T-helper 17 cell (primary cell): ENCODE data around the gene TSPAN9. TPM values are rescaled to one million over a fixed set of nuclear protein-coding genes. Genes with fewer than 3 reads are reported as not detected.

ENCODE experiments used
- ATAC-seq: fragments of 150-1000 bp; cut with Tn5 transposase; 2 replicates; pipeline ENCODE4 v1.10.0; 2021; ENCODE audit warnings: mild to moderate bottlenecking, moderate library complexity
- DNase-seq, 3 donors: peaks; one replicate each; pipeline versions ENCODE4 v3.0.0 to v3.0.0-alpha.2; 2020 to 2021
- H3K9me3 ChIP-seq: one replicate; pipeline ENCODE4 v1.7.0; 2013; ENCODE audit warnings: low read length, mild to moderate bottlenecking; ENCODE audit not compliant: control insufficient read depth, poor library complexity, severe bottlenecking
- H3K27ac Mint-ChIP-seq: one replicate; pipeline ENCODE4 v1.8.0; 2022; ENCODE audit warnings: mild to moderate bottlenecking, moderate library complexity, mixed read lengths
- H3K27me3 Mint-ChIP-seq: one replicate; pipeline ENCODE4 v1.8.0; 2022; ENCODE audit warnings: mixed read lengths
- H3K36me3 Mint-ChIP-seq: one replicate; pipeline ENCODE4 v1.8.0; 2022; ENCODE audit warnings: low read depth, mixed read lengths
- H3K4me1 Mint-ChIP-seq: one replicate; pipeline ENCODE4 v1.8.0; 2022; ENCODE audit warnings: mild to moderate bottlenecking, mixed read lengths
- H3K4me3 Mint-ChIP-seq: one replicate; pipeline ENCODE4 v1.8.0; 2022; ENCODE audit warnings: mild to moderate bottlenecking, moderate library complexity, mixed read lengths
- total RNA-seq, 4 donors: library from RNA in 2 of 4; stranded (reverse) in 2 of 4; gene quantifications; one replicate each; pipeline ENCODE4 v1.2.3 and lab custom pipeline; 2022 to 2026

TSPAN9 gene, protein sequence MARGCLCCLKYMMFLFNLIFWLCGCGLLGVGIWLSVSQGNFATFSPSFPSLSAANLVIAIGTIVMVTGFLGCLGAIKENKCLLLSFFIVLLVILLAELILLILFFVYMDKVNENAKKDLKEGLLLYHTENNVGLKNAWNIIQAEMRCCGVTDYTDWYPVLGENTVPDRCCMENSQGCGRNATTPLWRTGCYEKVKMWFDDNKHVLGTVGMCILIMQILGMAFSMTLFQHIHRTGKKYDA
- 10 to 100 TPM in 1 of 2 donors, 1 to 10 TPM in 1; 1.4 to 24.2 TPM for total RNA-seq
- 0.53 to 1.2 reads per million in 2 donors for total RNA-seq (lab: John Stamatoyannopoulos, UW)

DNA sequence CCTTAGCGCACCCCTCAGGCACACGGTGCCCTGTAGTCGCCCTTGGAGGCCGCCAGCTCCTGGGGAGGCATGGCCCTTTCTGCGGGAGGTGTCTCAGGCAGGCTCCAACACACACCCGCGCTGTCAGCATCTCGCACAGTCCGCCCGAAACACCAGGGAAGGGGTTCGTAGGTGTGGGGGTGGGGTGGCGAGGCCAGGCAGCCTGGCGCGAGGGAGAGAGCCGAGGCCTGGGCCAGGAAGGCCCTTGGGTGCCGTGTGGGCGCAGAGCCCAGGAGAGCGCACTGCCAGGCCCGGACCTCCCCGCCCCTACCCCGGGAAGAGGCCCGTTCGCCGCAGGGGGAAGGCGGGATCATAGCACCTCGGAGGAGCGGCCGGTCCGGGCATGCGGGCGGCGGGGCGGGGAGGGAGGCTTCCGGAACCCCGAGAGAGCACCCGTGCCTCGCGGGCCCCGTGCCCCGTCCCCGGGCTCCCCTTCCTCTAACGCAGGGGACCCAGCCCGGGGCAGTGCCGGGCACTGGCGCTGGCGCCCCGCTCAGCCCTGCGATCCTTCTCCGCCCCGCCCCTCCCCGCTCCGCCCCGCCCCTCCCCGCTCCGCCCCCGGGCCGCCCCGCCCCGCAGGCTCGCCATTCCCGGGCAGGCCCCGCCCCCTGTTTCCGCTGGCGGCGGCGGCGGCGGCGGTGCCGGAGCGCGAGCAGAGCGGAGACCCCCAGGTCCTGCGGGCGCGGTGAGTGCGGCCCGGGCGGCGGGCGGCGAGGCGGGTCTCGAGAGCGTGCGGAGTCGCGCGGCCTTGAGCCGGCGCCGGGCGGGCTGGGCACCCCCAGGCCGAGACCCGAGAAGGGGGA, at the start of gene TSPAN9:
TSPAN9 (plus strand) TSS at position 650 of the 842 bp plus-strand sequence. CDS start 123,815 bp downstream, outside the sequence.
- DNase-seq (peak; percentile 57 to 66 (median 63)), ATAC-seq (peak; percentile 85)
- Mint-ChIP-seq H3K4me3 (peak within 1 kb of the TSS; percentile 84), H3K36me3 (no peaks in the 10 kb centered on the region), H3K27me3 (no peaks in the 10 kb centered on the region), H3K4me1 (no peaks in the 10 kb centered on the region), H3K27ac (peak within 1 kb of the TSS; percentile 59)
- no peaks in the 10 kb centered on the region for H3K9me3 ChIP-seq

DNA sequence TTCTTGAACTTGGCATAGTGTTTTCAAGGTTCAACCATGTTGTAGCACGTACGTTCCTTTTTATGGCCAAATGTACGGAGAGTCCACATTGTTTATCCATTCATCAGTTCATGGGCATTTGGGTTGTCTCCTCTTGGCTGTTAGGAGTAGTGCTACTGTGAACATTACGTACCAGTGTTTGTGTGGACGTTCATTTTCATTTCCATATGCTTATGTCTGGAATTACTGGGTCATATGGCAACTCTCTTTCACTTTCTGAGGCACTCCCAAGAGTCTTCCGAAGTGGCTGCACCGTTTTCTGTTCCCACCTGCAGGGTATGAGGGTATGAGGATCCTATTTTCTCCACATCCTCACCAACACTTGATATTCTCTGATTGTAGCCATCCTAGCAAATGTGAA, 49.1 kb upstream of the TSPAN9 start:
- no peak for DNase-seq
- no peaks in the 10 kb centered on the region for H3K36me3 Mint-ChIP-seq
- peaks cover 4% of the 10 kb centered on the region for H3K27me3 Mint-ChIP-seq
- H3K4me1 Mint-ChIP-seq = no peaks in the 10 kb centered on the region
- no peak overlapping the region for H3K27ac Mint-ChIP-seq
- no peak for ATAC-seq
- no peaks in the 10 kb centered on the region for H3K9me3 ChIP-seq
- no peak overlapping the region for H3K4me3 Mint-ChIP-seq

GRCh38 chr12:3030821-3031429, 46.3 kb upstream of the TSPAN9 start:
- H3K27ac Mint-ChIP-seq = no peak overlapping the region
- DNase-seq = no peak
- no peaks in the 10 kb centered on the region for H3K4me1 Mint-ChIP-seq
- no peak for ATAC-seq
- peaks cover 13% of the 10 kb centered on the region for H3K27me3 Mint-ChIP-seq
- no peak overlapping the region for H3K4me3 Mint-ChIP-seq
- H3K9me3 ChIP-seq = no peaks in the 10 kb centered on the region
- no peaks in the 10 kb centered on the region for H3K36me3 Mint-ChIP-seq

DNA sequence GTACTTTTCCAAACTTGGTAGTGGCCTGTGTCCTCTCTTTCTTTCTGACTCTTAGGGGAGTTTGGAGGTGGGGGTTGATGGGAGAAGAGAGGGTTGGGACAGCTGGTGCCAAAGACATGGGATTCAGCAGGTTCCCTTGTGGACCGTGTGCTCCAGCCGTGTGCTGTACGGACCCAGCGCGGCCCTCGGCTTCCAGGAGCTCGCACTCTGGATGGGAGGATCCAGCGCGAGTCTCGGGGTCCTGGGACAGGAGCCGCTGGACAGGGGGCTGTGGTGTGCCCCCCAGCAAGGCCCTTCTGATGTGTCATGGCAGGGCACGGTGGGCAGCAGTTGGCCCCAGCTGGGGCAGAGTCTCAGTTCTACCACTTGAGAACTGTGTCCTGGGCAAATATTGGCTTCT, 45.0 kb upstream of the TSPAN9 start:
- no peak for DNase-seq
- no peak overlapping the region for H3K27ac Mint-ChIP-seq
- H3K4me3 Mint-ChIP-seq = no peak overlapping the region
- no peaks in the 10 kb centered on the region for H3K36me3 Mint-ChIP-seq
- no peaks in the 10 kb centered on the region for H3K9me3 ChIP-seq
- ATAC-seq = no peak
- H3K27me3 Mint-ChIP-seq = peaks cover 13% of the 10 kb centered on the region
- H3K4me1 Mint-ChIP-seq = no peaks in the 10 kb centered on the region

DNA sequence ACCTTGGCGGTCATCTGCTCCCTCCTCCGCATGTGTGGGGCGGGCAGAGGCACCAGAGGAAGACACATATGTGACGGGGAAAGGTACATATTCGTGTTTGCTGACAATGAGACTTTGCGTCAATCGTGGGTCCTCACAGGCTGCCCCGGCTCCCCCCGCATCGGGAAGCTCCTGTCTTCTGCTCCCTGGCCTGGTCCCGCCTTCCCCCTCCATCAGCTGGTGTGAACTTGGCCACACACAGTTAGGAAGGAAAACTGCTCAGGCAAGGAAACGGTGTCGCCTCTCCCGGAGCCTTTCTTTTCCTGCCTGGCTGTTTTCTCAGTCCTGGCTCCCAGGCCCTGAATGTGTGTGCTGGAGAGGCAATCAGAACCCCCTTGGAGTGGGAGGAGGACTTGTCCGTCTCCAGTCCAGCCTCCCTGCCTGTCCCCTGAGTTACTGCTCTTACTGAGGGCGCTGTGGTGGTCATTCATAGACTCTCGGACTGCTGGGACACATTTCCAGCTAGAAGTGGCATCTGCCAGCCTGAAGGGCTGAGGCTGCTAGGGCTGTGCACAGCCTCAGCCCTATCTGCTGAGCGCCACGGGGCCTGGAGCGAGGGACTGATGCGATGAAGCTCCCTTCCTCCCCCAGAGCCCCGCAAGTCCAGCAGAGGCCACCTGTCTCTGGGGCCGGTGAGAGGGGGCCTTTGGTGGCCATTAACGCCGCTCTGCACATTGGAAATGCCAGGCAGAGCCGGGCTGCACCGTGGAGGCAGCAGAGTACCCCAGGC, 44.2 kb upstream of the TSPAN9 start:
- no peak for ATAC-seq
- H3K9me3 ChIP-seq = no peaks in the 10 kb centered on the region
- DNase-seq = no peak
- Mint-ChIP-seq H3K27me3 (peaks cover 13% of the 10 kb centered on the region), H3K36me3 (no peaks in the 10 kb centered on the region), H3K27ac (no peak overlapping the region), H3K4me3 (no peak overlapping the region), H3K4me1 (no peaks in the 10 kb centered on the region)

DNA sequence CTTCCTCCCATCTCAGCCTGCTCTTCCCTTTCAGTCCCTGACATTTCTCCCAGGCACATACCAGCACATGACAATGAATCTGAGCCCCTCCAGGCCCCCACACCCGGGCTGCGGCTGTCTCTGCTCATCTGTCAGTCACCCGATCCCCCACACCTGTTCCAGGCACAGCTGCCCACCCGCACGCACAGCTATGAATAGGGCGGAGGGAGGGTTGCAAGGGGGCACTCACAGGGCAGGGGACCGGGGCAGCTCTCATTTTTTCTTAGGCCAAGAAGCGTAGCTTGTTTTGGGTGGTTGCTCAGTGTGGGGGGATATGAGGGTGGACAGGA, 43.7 kb upstream of the TSPAN9 start:
- Mint-ChIP-seq H3K27ac (no peak overlapping the region), H3K4me1 (no peaks in the 10 kb centered on the region), H3K36me3 (no peaks in the 10 kb centered on the region), H3K4me3 (no peak overlapping the region), H3K27me3 (peaks cover 13% of the 10 kb centered on the region)
- no peak for DNase-seq
- no peak for ATAC-seq
- no peaks in the 10 kb centered on the region for H3K9me3 ChIP-seq

- Mint-ChIP-seq H3K4me3 (no peak overlapping the region), H3K4me1 (no peaks in the 10 kb centered on the region), H3K27me3 (peaks cover 18% of the 10 kb centered on the region), H3K27ac (no peak overlapping the region), H3K36me3 (no peaks in the 10 kb centered on the region)
- DNase-seq (no peak), ATAC-seq (peak; percentile 48)
- no peaks in the 10 kb centered on the region for H3K9me3 ChIP-seq
These were observed 43.0 kb upstream of the TSPAN9 start for GRCh38 chr12:3034067-3034750.

DNA sequence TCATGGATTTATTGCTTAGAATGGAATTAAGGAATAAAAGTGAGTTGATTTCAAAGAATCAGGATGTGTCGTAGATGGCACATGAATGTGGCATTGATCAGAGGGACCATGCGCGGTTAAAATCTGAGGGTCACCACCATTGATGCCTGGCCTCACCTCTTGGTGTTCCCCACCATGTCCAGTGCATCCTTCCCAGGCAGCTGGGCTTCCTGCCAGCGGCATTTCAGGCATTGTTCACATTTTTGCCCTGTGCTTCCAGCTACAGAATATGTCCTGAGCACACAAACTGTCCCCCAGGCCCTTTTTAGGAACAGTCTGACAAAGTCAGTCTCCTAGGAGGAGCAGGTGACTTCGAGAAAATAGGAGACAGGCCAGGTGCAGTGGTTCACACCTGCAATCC, 42.0 kb upstream of the TSPAN9 start:
- no peaks in the 10 kb centered on the region for H3K36me3 Mint-ChIP-seq
- ATAC-seq = no peak
- H3K27ac Mint-ChIP-seq = no peak overlapping the region
- H3K4me3 Mint-ChIP-seq = no peak overlapping the region
- DNase-seq = no peak
- H3K9me3 ChIP-seq = no peaks in the 10 kb centered on the region
- H3K4me1 Mint-ChIP-seq = no peaks in the 10 kb centered on the region
- H3K27me3 Mint-ChIP-seq = peaks cover 24% of the 10 kb centered on the region

DNA sequence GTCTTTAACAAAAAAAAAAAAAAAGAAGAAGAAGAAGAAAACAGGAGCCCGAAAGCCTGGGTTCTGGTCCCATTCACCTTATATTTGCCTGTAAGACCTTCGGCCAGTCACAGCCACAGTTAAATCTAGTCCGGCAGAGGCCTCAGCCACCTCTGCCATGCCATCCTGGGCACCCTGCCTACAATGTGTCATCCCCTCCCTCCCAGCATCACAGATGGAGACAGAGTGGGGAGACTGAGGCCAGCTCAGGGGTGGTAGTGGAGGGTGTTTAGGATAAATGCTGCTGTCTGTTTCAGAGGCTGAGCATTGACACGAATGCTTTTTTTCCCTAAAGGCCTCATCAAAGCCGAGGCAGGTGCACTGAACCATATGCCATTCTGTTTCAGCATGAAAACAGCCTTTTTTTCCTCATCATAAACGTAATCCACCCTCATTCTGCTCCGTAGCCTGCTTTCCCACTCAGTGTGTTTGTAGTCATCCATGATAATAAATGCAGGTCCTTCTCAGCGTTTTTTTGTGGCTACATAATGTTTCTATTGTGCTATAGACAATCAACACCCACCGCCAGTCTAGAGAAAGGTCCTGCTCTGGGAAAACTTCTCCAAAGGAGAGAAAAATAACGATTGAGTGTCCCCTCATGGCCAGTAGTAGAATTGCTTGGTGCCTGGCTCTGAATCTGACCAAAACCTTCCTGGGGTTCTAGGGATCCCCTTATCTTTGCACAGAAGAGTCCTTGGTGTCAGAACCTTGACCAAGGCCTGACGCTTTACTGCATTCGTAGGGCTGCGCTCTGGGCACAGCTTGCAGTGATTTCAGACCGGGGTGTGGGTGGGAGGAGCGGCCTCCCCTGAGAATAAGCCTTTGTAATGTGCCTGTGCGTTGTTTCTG, 41.1 kb upstream of the TSPAN9 start:
- no peaks in the 10 kb centered on the region for H3K36me3 Mint-ChIP-seq
- peaks cover 25% of the 10 kb centered on the region for H3K27me3 Mint-ChIP-seq
- ATAC-seq (no peak), DNase-seq (no peak)
- peak overlapping the region; percentile 82 for H3K27ac Mint-ChIP-seq
- no peaks in the 10 kb centered on the region for H3K4me1 Mint-ChIP-seq
- no peaks in the 10 kb centered on the region for H3K9me3 ChIP-seq
- H3K4me3 Mint-ChIP-seq = no peak overlapping the region

- Mint-ChIP-seq H3K27me3 (peaks cover 30% of the 10 kb centered on the region), H3K4me1 (no peaks in the 10 kb centered on the region), H3K27ac (peak overlapping the region; percentile 82), H3K4me3 (no peak overlapping the region), H3K36me3 (no peaks in the 10 kb centered on the region)
- no peaks in the 10 kb centered on the region for H3K9me3 ChIP-seq
- ATAC-seq (no peak), DNase-seq (no peak)
These were observed 40.1 kb upstream of the TSPAN9 start for GRCh38 chr12:3036901-3037600.

GRCh38 chr12:3038166-3038565, 39.0 kb upstream of the TSPAN9 start:
- Mint-ChIP-seq H3K4me1 (peaks cover 2% of the 10 kb centered on the region), H3K27ac (no peak overlapping the region), H3K27me3 (peaks cover 37% of the 10 kb centered on the region), H3K4me3 (no peak overlapping the region), H3K36me3 (no peaks in the 10 kb centered on the region)
- no peaks in the 10 kb centered on the region for H3K9me3 ChIP-seq
- DNase-seq (no peak), ATAC-seq (no peak)
